Fibroblast of lung (primary cell): Measurements from ENCODE around the gene MRC2. TPM values are rescaled to one million over a fixed set of nuclear protein-coding genes. Genes with fewer than 3 reads are reported as not detected.
A peak's percentile ranks its signal among the peaks of the same experiment; 100 is the strongest.

Experiments
- DNase-seq, 2 donors: peaks; one replicate each; pipeline versions ENCODE4 v3.0.0 to v3.0.0-alpha.2; 2010; ENCODE audit warnings: low read depth in 2 of 2
- H2AFZ ChIP-seq: 2 replicates; pipeline ENCODE4 v1.5.1; 2012; ENCODE audit warnings: low read length, control low read depth, inconsistent platforms
- H3K27ac ChIP-seq: 2 replicates; pipeline ENCODE4 v1.5.1; 2011; ENCODE audit warnings: low read length, control low read depth; ENCODE audit not compliant: insufficient read depth
- H3K27me3 ChIP-seq: 2 replicates; pipeline ENCODE4 v1.5.1; 2011; ENCODE audit warnings: mild to moderate bottlenecking, low read length; ENCODE audit not compliant: control insufficient read depth, insufficient read depth
- H3K36me3 ChIP-seq: 2 replicates; pipeline ENCODE4 v1.5.1; 2011; ENCODE audit warnings: low read length; ENCODE audit not compliant: control insufficient read depth, insufficient read depth
- H3K4me1 ChIP-seq: 2 replicates; pipeline ENCODE4 v1.5.1; 2011; ENCODE audit warnings: low read length; ENCODE audit not compliant: control insufficient read depth, insufficient read depth; ENCODE audit errors: extremely low read depth
- H3K4me2 ChIP-seq: 2 replicates; pipeline ENCODE4 v1.5.1; 2011; ENCODE audit warnings: low read length, control low read depth; ENCODE audit not compliant: insufficient read depth; ENCODE audit errors: extremely low read depth
- H3K4me3 ChIP-seq, 4 experiments: fragments of 200-600 bp in 1 of 4; sonication (generic) in 1 of 4; replicated peaks in 1 of 4; 2 replicates each; pipeline ENCODE4 v1.5.1; 2011 to 2016; ENCODE audit warnings: low read length in 4 of 4, low read depth in 3 of 4, mild to moderate bottlenecking in 3 of 4, control low read depth in 2 of 4, inconsistent platforms in 1 of 4, mixed read lengths in 1 of 4; ENCODE audit not compliant: insufficient read depth in 1 of 4; ENCODE audit errors: control extremely low read depth in 1 of 4
- H3K79me2 ChIP-seq: 2 replicates; pipeline ENCODE4 v1.5.1; 2012; ENCODE audit warnings: mild to moderate bottlenecking, low read length, inconsistent platforms; ENCODE audit not compliant: control insufficient read depth, insufficient read depth
- H3K9ac ChIP-seq: 2 replicates; pipeline ENCODE4 v1.5.1; 2011; ENCODE audit warnings: mild to moderate bottlenecking, low read length, control low read depth; ENCODE audit not compliant: insufficient read depth
- H3K9me3 ChIP-seq: 2 replicates; pipeline ENCODE4 v1.5.1; 2012; ENCODE audit warnings: low read depth, low read length; ENCODE audit not compliant: control insufficient read depth, insufficient read depth
- H4K20me1 ChIP-seq: 2 replicates; pipeline ENCODE4 v1.5.1; 2011; ENCODE audit warnings: low read length; ENCODE audit not compliant: control insufficient read depth, insufficient read depth; ENCODE audit errors: extremely low read depth
- CTCF ChIP-seq, 2 donors: IDR thresholded peaks in 1 of 2; conservative IDR thresholded peaks in 1 of 2; 1 replicate in 1 of 2; 2 replicates in 1 of 2; pipeline ENCODE4 v1.5.1; 2011 to 2012; ENCODE audit warnings: low read length in 2 of 2, control low read depth in 1 of 2, inconsistent platforms in 1 of 2, low read depth in 1 of 2, mild to moderate bottlenecking in 1 of 2
- EZH2 ChIP-seq: IDR thresholded peaks from 2 replicates; pipeline ENCODE4 v1.5.1; 2012; ENCODE audit warnings: low read length, control low read depth, mild to moderate bottlenecking; ENCODE audit errors: missing control alignments
- polyA plus RNA-seq, 2 donors: library from polyadenylated mRNA; depleted of rRNA in 1 of 2; stranded (reverse) in 1 of 2; unstranded in 1 of 2; fragments of >200 nt; gene quantifications; 2 replicates each; pipeline ENCODE4 v1.2.1, GENCODE V29; 2011 to 2012; ENCODE audit warnings: missing spikeins in 1 of 2
- total RNA-seq: library from RNA; depleted of rRNA; stranded (reverse); fragments of >200 nt; gene quantifications from 2 replicates; pipeline ENCODE4 v1.2.1, GENCODE V29; 2014

The MRC2 gene
- total and polyA plus RNA-seq, 2 donors (not counting 1 experiment from before 2014, with no cell fraction given): 98.7 to 164 TPM

DNA sequence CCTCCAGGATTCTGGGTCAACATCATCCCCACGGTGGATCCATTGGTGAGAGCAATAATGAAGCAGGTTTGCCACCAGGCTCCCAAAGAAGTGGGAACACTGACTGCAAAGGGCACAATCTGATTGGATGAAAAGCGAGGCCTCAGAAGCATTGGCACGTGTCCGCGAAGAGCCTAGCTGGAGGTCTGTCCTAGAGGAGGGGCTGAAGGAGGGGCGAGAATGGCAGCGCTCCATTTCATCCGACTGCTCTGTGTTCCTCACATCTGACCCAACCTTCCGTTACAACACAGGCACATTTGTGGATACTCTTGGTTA is 79.9 kb downstream of the MRC2 start:
- no peak overlapping the region for H3K27ac ChIP-seq
- no peaks in the 10 kb centered on the region for H3K9me3 ChIP-seq
- peaks cover 9% of the 10 kb centered on the region for H3K4me1 ChIP-seq
- no peak for DNase-seq
- H4K20me1 ChIP-seq: no peaks in the 10 kb centered on the region
- no peak for TF ChIP-seq CTCF (conservative IDR thresholded peaks at IDR 0.05 in 1 of 2, IDR thresholded peaks at IDR 0.05 in 1 of 2; ENCODE audit: low read depth in 1 of 2, low read length in 2 of 2)
- no peak for TF ChIP-seq EZH2
- H3K9ac ChIP-seq: no peak overlapping the region
- no peak overlapping the region for H2AFZ ChIP-seq
- H3K4me2 ChIP-seq: no peak overlapping the region
- no peaks in the 10 kb centered on the region for H3K79me2 ChIP-seq
- no peak overlapping the region for H3K4me3 ChIP-seq
- H3K27me3 ChIP-seq: no peaks in the 10 kb centered on the region
- H3K36me3 ChIP-seq: no peaks in the 10 kb centered on the region

DNA sequence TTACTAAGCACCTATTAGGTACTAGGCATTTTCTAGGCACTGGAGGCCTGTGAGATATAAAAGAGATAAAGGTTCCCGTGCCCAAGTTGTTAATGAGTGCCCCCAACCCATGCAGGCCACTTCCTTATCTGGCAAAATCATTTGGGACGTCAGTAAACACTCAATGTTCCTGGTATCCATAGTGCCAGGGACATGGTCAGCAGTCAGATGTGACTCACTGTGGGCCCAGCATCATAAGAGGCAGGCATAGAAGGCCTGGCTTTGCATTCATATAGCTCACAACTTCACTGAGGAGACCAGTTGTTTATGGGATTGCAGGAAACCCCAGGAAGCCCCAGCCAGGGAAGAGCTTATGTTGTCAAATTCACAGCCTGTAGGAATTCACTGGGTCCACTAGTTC is 81.1 kb downstream of the MRC2 start:
- no peaks in the 10 kb centered on the region for H3K4me1 ChIP-seq
- no peaks in the 10 kb centered on the region for H4K20me1 ChIP-seq
- no peaks in the 10 kb centered on the region for H3K27me3 ChIP-seq

GRCh38 chr17:62712171-62712581 is 84.7 kb downstream of the MRC2 start:
- Histone ChIP-seq H3K79me2 (no peaks in the 10 kb centered on the region), H3K36me3 (no peaks in the 10 kb centered on the region), H3K4me2 (no peak overlapping the region), H3K27me3 (no peaks in the 10 kb centered on the region), H3K4me3 (no peak overlapping the region), H3K9ac (no peak overlapping the region), H2AFZ (no peak overlapping the region), H4K20me1 (no peaks in the 10 kb centered on the region), H3K4me1 (peaks cover 8% of the 10 kb centered on the region), H3K27ac (no peak overlapping the region), H3K9me3 (no peaks in the 10 kb centered on the region)
- TF ChIP-seq EZH2 (no peak), CTCF (conservative IDR thresholded peaks at IDR 0.05 in 1 of 2, IDR thresholded peaks at IDR 0.05 in 1 of 2; ENCODE audit: low read depth in 1 of 2, low read length in 2 of 2) (no peak)
- no peak for DNase-seq

More for the DNA sequence above, 81.1 kb downstream of the MRC2 start:
- no peak overlapping the region for H3K4me2 ChIP-seq
- peak; percentile 30 to 38 for DNase-seq
- H3K4me3 ChIP-seq: no peak overlapping the region
- no peak for TF ChIP-seq EZH2
- no peak for TF ChIP-seq CTCF (conservative IDR thresholded peaks at IDR 0.05 in 1 of 2, IDR thresholded peaks at IDR 0.05 in 1 of 2; ENCODE audit: low read depth in 1 of 2, low read length in 2 of 2)
- no peak overlapping the region for H3K9ac ChIP-seq
- H3K9me3 ChIP-seq: no peaks in the 10 kb centered on the region
- no peak overlapping the region for H2AFZ ChIP-seq
- H3K27ac ChIP-seq: no peak overlapping the region
- no peaks in the 10 kb centered on the region for H3K79me2 ChIP-seq
- H3K36me3 ChIP-seq: no peaks in the 10 kb centered on the region
